ENCODE measurements around the gene DHCR24.

Gene DHCR24

GRCh38 chr1:54846716-54847284 is 40.2 kb downstream of the DHCR24 start:
- no peak for DNase-seq (ENCODE audit: low spot score)
- FAIRE-seq: no peak

GRCh38 chr1:54846301-54846700 is 40.7 kb downstream of the DHCR24 start:
- no peak for FAIRE-seq

GRCh38 chr1:54845772-54846171 is 41.2 kb downstream of the DHCR24 start:
- FAIRE-seq: no peak

More at GRCh38 chr1:54846301-54846700, 40.7 kb downstream of the DHCR24 start:
- DNase-seq (ENCODE audit: low spot score): no peak

GRCh38 chr1:54844564-54844963 is 42.4 kb downstream of the DHCR24 start:
- no peak for FAIRE-seq

More at GRCh38 chr1:54845772-54846171, 41.2 kb downstream of the DHCR24 start:
- no peak for DNase-seq (ENCODE audit: low spot score)

GRCh38 chr1:54843449-54843848 is 43.5 kb downstream of the DHCR24 start:
- FAIRE-seq: no peak
- no peak for DNase-seq (ENCODE audit: low spot score)

More at GRCh38 chr1:54844564-54844963, 42.4 kb downstream of the DHCR24 start:
- DNase-seq (ENCODE audit: low spot score): no peak

- FAIRE-seq (no peak), DNase-seq (ENCODE audit: low spot score) (no peak)
These were observed 44.0 kb downstream of the DHCR24 start for GRCh38 chr1:54842963-54843362.

- no peak for FAIRE-seq
- DNase-seq (ENCODE audit: low spot score): no peak
These were observed 44.6 kb downstream of the DHCR24 start for GRCh38 chr1:54842206-54842915.

- no peak for DNase-seq (ENCODE audit: low spot score)
- no peak for FAIRE-seq
These were observed 47.2 kb downstream of the DHCR24 start for GRCh38 chr1:54839824-54840223.

- DNase-seq (ENCODE audit: low spot score) (no peak), FAIRE-seq (no peak)
These were observed 48.3 kb downstream of the DHCR24 start for GRCh38 chr1:54838565-54839180.

- DNase-seq (ENCODE audit: low spot score) (no peak), FAIRE-seq (no peak)
These were observed 49.8 kb downstream of the DHCR24 start for GRCh38 chr1:54837002-54837853.

- FAIRE-seq: no peak
These were observed 50.4 kb downstream of the DHCR24 start for GRCh38 chr1:54836594-54836993.

GRCh38 chr1:54835970-54836369 is 51.0 kb downstream of the DHCR24 start:
- FAIRE-seq (no peak), DNase-seq (ENCODE audit: low spot score) (no peak)

More at GRCh38 chr1:54836594-54836993, 50.4 kb downstream of the DHCR24 start:
- no peak for DNase-seq (ENCODE audit: low spot score)

GRCh38 chr1:54835131-54835898 is 51.7 kb downstream of the DHCR24 start:
- FAIRE-seq: no peak
- DNase-seq (ENCODE audit: low spot score): no peak

- DNase-seq (ENCODE audit: low spot score) (no peak), FAIRE-seq (no peak)
These were observed 52.9 kb downstream of the DHCR24 start for GRCh38 chr1:54834007-54834541.

GRCh38 chr1:54833121-54833520 is 53.9 kb downstream of the DHCR24 start:
- DNase-seq (ENCODE audit: low spot score) (no peak), FAIRE-seq (no peak)

GRCh38 chr1:54826226-54826816 is 60.7 kb downstream of the DHCR24 start:
- DNase-seq (ENCODE audit: low spot score) (no peak), FAIRE-seq (no peak)

GRCh38 chr1:54825696-54826095 is 61.3 kb downstream of the DHCR24 start:
- DNase-seq (ENCODE audit: low spot score): no peak
- FAIRE-seq: no peak

- FAIRE-seq (no peak), DNase-seq (ENCODE audit: low spot score) (no peak)
These were observed 63.3 kb downstream of the DHCR24 start for GRCh38 chr1:54823670-54824069.

GRCh38 chr1:54819733-54820132 is 67.3 kb downstream of the DHCR24 start:
- DNase-seq (ENCODE audit: low spot score): no peak
- no peak for FAIRE-seq

GRCh38 chr1:54819195-54819536 is 67.8 kb downstream of the DHCR24 start:
- FAIRE-seq (no peak), DNase-seq (ENCODE audit: low spot score) (no peak)

Measured in RCC 7860 (cell line).